Right lobe of liver (tissue), 6 donors: Measurements from ENCODE around the gene LRP2BP. TPM values are rescaled to one million over a fixed set of nuclear protein-coding genes. Genes with fewer than 3 reads are reported as not detected.

Source experiments
- ATAC-seq, 4 donors: fragments of 200-7000 bp; cut with Tn5 transposase; one replicate each; pipeline ENCODE4 v1.9.1; 2020; ENCODE audit warnings: mild to moderate bottlenecking in 4 of 4, moderate library complexity in 4 of 4
- DNase-seq, 3 donors: peaks; one replicate each; pipeline ENCODE4 v3.0.0-alpha.2; 2020
- H3K27ac ChIP-seq, 3 donors: fragments of 200-600 bp; one replicate each; pipeline ENCODE4 v1.8.0; 2022
- H3K27me3 ChIP-seq, 2 donors: fragments of 200-600 bp; one replicate each; pipeline ENCODE4 v1.8.0; 2022
- H3K36me3 ChIP-seq, 4 donors: fragments of 200-600 bp; sonication (generic) in 1 of 4; one replicate each; pipeline versions ENCODE4 v1.5.1 to v1.8.0; 2017 to 2022; ENCODE audit warnings: control low read depth in 1 of 4
- H3K4me1 ChIP-seq, 4 donors: fragments of 200-600 bp; sonication (generic) in 1 of 4; one replicate each; pipeline versions ENCODE4 v1.5.1 to v1.8.0; 2017 to 2022; ENCODE audit warnings: control low read depth in 1 of 4
- H3K4me3 ChIP-seq, 3 donors: fragments of 200-600 bp; one replicate each; pipeline ENCODE4 v1.8.0; 2022
- H3K9me3 ChIP-seq, 4 donors: fragments of 200-600 bp; sonication (generic) in 1 of 4; one replicate each; pipeline versions ENCODE4 v1.5.1 to v1.8.0; 2017 to 2022; ENCODE audit warnings: control low read depth in 1 of 4
- CTCF ChIP-seq, 4 donors: fragments of 200-600 bp in 3 of 4; fragments of 450-650 bp in 1 of 4; IDR thresholded peaks; one replicate each; pipeline versions ENCODE4 v1.5.1 to v1.8.0; 2016 to 2022; ENCODE audit warnings: antibody characterized with exemption in 4 of 4, mild to moderate bottlenecking in 2 of 4
- POLR2A ChIP-seq: fragments of 450-650 bp; IDR thresholded peaks from one replicate; pipeline ENCODE4 v1.6.1; 2017; ENCODE audit warnings: antibody characterized with exemption, mild to moderate bottlenecking
- WGBS: methylation state at CpG from one replicate; pipeline ENCODE4 v1.1.6; 2018; ENCODE audit warnings: low coverage, low lambda C conversion rate; ENCODE audit not compliant: insufficient coverage; ENCODE audit errors: missing lambda C conversion rate; 5-methylcytosine and 5-hydroxymethylcytosine counted together
- intact Hi-C, 2 donors: fragments of 100-400 bp; cut with DNase I; formaldehyde crosslinking; loops; one replicate each; pipeline versions ENCODE4 v1.11.2 to v1.14.1; 2022
- total RNA-seq, 6 experiments: library from RNA; depleted of rRNA in 2 of 6; stranded (reverse); fragments of >200 nt in 2 of 6; fragmentation: NEBNext Ultra II Directional in 3 of 6; extraction: Animal tissue kit (Norgen Biotek cat#: 25700) in 3 of 6; gene quantifications; one replicate each; pipeline versions ENCODE4 v1.1.0 to v1.2.4, GENCODE V29; 2016 to 2023
- donor health status: DM: no; HTN: yes; CAD: no.
- donor health status: DM: no; HTN: no; CAD: no.
- donor health status: DM: no; HTN: no; CAD: no.
- donor health status: DM: no; HTN: yes; CAD: no.
- donor health status: DM: no; HTN: yes; CAD: no.

LRP2BP gene
- total RNA-seq, 6 experiments from 2014 or later = 0.19 to 0.37 (median 0.27) TPM

GRCh38 chr4:185346975-185347601 lies 48.6 kb downstream of the LRP2BP start:
- H3K27me3 ChIP-seq = no peaks in the 10 kb centered on the region
- no peaks in the 10 kb centered on the region for H3K4me1 ChIP-seq
- no peak for ATAC-seq
- H3K36me3 ChIP-seq = peaks cover 0 to 9% (median 0%) of the 10 kb centered on the region in 4 donors
- TF ChIP-seq CTCF (IDR thresholded peaks at IDR 0.05) (no peak), POLR2A (no peak)
- WGBS = 94% methylated on average over 14 of the region's 14 CpGs
- DNase-seq = no peak
- no peaks in the 10 kb centered on the region for H3K9me3 ChIP-seq
- H3K27ac ChIP-seq = no peak overlapping the region
- intact Hi-C loops = no loop called here
- no peak overlapping the region for H3K4me3 ChIP-seq

DNA sequence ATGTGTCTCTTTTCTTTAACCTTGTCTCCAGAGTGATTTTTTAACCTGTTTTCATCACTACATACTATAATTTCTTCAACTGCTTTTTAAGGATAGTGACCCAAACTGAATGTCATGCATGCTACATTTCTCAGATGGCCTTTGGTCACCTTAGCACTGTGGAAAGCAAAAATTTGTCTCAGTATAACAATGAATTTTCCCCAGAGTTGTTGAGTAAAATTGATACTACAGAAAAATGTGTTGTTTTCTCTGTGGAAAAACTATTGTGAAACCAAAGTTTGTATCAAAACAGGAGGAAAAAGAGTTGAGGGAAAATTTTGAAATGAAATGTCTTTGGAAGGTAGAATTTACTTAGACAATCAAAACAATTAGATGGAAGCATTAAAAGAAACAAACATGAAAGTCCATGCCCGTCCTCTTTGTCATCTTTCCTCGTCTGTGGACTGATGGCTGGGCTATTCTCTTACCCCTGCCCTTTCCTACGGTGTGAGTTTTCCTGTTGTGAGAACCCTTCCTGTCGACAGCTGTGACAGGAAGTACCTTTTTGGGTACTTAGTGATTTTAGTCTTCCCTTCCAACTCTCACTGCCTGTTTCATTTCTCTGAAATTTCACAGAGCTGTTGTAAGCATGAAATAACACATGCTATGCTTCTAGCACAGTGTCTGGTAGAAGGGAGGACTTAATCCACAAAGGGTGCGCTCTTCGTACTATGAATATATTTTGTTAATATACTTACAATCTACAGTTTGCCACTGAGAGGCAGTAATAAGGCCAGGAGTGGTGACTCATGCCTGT lies 50.8 kb downstream of the LRP2BP start:
- ATAC-seq (peak in 2 of 4 donors; percentile 38 to 45), DNase-seq (no peak)
- intact Hi-C loops = no loop called here
- Histone ChIP-seq H3K9me3 (no peaks in the 10 kb centered on the region), H3K4me1 (no peaks in the 10 kb centered on the region), H3K27me3 (no peaks in the 10 kb centered on the region), H3K36me3 (peaks cover 0 to 9% (median 0%) of the 10 kb centered on the region in 4 donors), H3K27ac (no peak overlapping the region), H3K4me3 (no peak overlapping the region)
- WGBS = 65% methylated on average over 6 of the region's 6 CpGs
- TF ChIP-seq CTCF (IDR thresholded peaks at IDR 0.05) (no peak), POLR2A (no peak)

DNA sequence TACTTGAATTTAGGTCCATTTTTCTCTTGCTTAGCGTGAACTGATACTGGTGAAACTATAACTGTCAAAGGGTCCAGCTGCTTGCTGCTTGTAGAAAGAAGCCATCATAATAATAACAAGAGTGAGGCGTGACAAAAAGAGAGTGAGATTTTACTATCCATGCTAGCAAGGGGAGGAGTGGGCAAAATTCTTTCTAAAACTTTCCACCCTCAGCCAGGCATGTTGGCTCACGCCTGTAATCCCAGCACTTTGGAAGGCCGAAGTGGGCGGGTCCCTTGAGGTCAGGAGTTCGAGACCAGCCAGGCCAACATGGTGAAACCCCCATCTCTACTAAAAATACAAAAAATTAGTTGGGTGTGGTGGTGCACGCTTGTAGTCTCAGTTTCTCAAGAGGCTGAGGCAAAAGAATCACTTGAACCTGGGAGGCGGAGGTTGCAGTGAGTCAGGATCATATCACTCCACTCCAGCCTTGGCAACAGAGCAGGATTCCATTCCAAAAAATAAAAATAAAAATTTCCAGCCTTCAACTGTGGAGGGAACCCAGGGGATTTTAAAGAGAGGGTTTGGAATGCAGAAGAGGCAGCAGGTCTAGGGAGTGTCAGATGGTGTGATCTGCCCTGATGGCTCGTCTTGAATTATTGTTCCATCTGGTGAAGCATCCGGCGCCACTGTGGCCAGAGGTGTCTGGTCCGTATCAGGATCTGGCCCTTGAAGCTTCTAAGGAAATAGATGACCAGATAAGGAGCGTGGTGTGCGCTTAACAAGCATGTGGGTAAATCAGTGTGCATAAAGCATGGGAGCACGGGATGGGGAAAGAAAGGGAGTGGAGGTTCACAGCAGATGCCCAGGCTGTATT lies 51.8 kb downstream of the LRP2BP start:
- H3K9me3 ChIP-seq = no peaks in the 10 kb centered on the region
- intact Hi-C loops = no loop called here
- H3K4me3 ChIP-seq = no peak overlapping the region
- H3K4me1 ChIP-seq = no peaks in the 10 kb centered on the region
- DNase-seq (no peak), ATAC-seq (no peak)
- TF ChIP-seq CTCF (IDR thresholded peaks at IDR 0.05) (no peak), POLR2A (no peak)
- WGBS = 77% methylated on average over 14 of the region's 15 CpGs
- no peak overlapping the region for H3K27ac ChIP-seq
- H3K27me3 ChIP-seq = no peaks in the 10 kb centered on the region
- peaks cover 0 to 9% (median 0%) of the 10 kb centered on the region in 4 donors for H3K36me3 ChIP-seq

GRCh38 chr4:185341841-185342240 lies 53.9 kb downstream of the LRP2BP start:
- H3K4me3 ChIP-seq = no peak overlapping the region
- intact Hi-C loops = no loop called here
- H3K27me3 ChIP-seq = no peaks in the 10 kb centered on the region
- TF ChIP-seq POLR2A = no peak
- no peak for TF ChIP-seq CTCF (IDR thresholded peaks at IDR 0.05)
- WGBS = 75% methylated on average over 6 of the region's 6 CpGs
- peaks cover 0 to 5% (median 0%) of the 10 kb centered on the region in 4 donors for H3K36me3 ChIP-seq
- H3K4me1 ChIP-seq = no peaks in the 10 kb centered on the region
- H3K27ac ChIP-seq = no peak overlapping the region
- no peak for ATAC-seq
- no peaks in the 10 kb centered on the region for H3K9me3 ChIP-seq
- no peak for DNase-seq
